ENCODE data around the gene CXCR5. TPM values are rescaled to one million over a fixed set of nuclear protein-coding genes. Genes with fewer than 3 reads are reported as not detected.

Gene CXCR5
- total and polyA plus RNA-seq, 8 donors: 0.06 to 0.20 (median 0.12) TPM

DNA sequence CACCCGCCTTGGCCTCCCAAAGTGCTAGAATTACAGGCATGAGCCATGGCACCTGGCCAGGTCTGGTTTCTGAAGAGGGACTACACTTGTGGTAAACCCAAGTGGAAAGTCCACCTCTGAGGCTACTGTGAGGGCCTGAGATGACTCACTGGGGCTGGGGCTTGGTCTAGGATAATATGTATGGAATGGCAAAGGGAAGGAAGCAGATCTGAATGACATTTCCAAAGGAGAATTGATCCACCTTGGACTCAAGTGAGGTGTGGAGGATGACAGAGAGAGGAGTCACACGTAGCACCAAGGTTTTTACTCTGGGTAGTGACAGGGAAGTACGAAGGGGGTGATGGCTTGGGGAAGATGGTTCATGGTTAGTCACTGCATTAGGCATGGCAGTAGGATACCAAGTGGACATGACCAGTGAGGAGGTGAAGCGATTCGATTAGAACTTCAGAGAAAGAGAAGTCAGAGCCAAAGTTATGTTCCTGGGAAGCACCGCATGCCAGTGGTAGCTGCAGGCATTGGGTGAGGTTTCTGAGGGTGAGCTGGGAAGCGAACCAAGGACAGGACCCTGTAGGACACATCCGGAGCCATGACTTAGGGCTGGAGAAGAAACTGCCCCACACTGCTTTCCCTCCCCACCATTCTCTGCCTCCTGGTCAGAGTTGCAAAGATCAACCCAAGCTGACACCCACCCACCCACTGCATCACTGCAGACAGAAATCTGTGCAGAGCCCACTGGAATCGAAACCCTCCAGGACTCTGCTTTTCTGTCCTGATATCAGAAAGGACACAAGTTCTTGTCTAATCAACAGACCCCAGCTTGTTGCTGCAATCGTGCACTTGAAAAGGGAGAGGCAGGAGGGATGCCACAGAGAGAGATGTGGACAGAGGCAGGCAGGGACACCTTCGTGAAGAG is 55.1 kb downstream of the CXCR5 start:
- intact Hi-C loops (cut with DNase I): no loop called here
- Histone ChIP-seq H3K4me1 (peaks cover 0 to 2% (median 0%) of the 10 kb centered on the region in 3 donors), H3K27me3 (no peaks in the 10 kb centered on the region), H3K36me3 (no peaks in the 10 kb centered on the region), H3K9me3 (no peaks in the 10 kb centered on the region), H3K27ac (no peak overlapping the region), H3K4me3 (no peak overlapping the region)
- TF ChIP-seq, protein P1, sequence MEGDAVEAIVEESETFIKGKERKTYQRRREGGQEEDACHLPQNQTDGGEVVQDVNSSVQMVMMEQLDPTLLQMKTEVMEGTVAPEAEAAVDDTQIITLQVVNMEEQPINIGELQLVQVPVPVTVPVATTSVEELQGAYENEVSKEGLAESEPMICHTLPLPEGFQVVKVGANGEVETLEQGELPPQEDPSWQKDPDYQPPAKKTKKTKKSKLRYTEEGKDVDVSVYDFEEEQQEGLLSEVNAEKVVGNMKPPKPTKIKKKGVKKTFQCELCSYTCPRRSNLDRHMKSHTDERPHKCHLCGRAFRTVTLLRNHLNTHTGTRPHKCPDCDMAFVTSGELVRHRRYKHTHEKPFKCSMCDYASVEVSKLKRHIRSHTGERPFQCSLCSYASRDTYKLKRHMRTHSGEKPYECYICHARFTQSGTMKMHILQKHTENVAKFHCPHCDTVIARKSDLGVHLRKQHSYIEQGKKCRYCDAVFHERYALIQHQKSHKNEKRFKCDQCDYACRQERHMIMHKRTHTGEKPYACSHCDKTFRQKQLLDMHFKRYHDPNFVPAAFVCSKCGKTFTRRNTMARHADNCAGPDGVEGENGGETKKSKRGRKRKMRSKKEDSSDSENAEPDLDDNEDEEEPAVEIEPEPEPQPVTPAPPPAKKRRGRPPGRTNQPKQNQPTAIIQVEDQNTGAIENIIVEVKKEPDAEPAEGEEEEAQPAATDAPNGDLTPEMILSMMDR (IDR thresholded peaks at IDR 0.05): no peak
- 65 to 66% methylated on average over 11 of the region's 11 CpGs for WGBS, 2 donors
- DNase-seq (peak in 1 of 6 donors; percentile 49), ATAC-seq (no peak), FAIRE-seq (no peak)

DNA sequence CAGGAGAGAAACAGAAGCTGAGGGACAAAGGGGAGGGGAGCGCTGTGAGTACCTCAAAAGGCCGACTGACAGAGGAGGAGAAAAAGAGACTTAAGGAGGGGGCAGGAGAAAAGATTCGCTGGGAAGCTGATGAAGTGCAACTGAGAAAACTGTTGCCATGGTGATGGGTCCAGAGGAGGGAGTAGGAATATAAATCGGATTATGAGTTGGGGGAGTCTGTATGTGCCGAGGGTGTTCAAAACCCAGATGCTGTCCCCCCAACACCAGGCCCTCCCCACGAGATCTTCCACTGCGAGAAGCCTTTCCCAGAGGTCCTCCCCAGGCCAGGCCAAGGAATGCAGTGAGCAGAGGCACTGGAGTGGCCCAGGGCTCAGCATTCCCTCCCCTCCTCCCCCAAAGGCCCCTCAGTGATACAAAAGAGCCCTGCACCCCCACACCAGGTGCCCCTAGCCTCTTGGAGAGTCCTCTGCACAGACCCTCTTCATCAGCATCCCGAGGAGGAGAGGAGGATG is 55.8 kb downstream of the CXCR5 start:
- no peak for DNase-seq

GRCh38 chr11:118939953-118940598 is 56.4 kb downstream of the CXCR5 start:
- H3K27ac ChIP-seq: no peak overlapping the region
- no peak for DNase-seq
- H3K4me1 ChIP-seq: no peaks in the 10 kb centered on the region
- H3K27me3 ChIP-seq: no peaks in the 10 kb centered on the region
- no peaks in the 10 kb centered on the region for H3K9me3 ChIP-seq
- intact Hi-C loops (cut with DNase I): loop anchor here in 1 of 3 donors (5.0 kb wide), 1 partner anchor 38 kb away; no protein-coding TSS in a partner anchor
- TF ChIP-seq, protein P1 (IDR thresholded peaks at IDR 0.05): no peak
- H3K4me3 ChIP-seq: no peak overlapping the region
- no peaks in the 10 kb centered on the region for H3K36me3 ChIP-seq
- peak in 2 of 4 donors; percentile 54 to 60 for ATAC-seq
- WGBS, 2 donors: 50 to 68% methylated on average over 10 to 13 of the region's 13 CpGs
- no peak for FAIRE-seq

More for the DNA sequence above, 55.8 kb downstream of the CXCR5 start:
- TF ChIP-seq, protein P1 (IDR thresholded peaks at IDR 0.05): no peak
- no peaks in the 10 kb centered on the region for H3K4me1 ChIP-seq
- FAIRE-seq (no peak), ATAC-seq (no peak)
- intact Hi-C loops (cut with DNase I): no loop called here
- WGBS, 2 donors: 59 to 64% methylated on average over 8 of the region's 8 CpGs
- H3K4me3 ChIP-seq: no peak overlapping the region
- no peaks in the 10 kb centered on the region for H3K9me3 ChIP-seq
- no peaks in the 10 kb centered on the region for H3K36me3 ChIP-seq
- no peaks in the 10 kb centered on the region for H3K27me3 ChIP-seq
- H3K27ac ChIP-seq: no peak overlapping the region

GRCh38 chr11:118947091-118947490 is 63.4 kb downstream of the CXCR5 start:
- H3K27me3 ChIP-seq: no peaks in the 10 kb centered on the region
- DNase-seq (no peak), FAIRE-seq (no peak), ATAC-seq (no peak)
- no peaks in the 10 kb centered on the region for H3K4me1 ChIP-seq
- no peak overlapping the region for H3K4me3 ChIP-seq
- TF ChIP-seq, protein P1 (IDR thresholded peaks at IDR 0.05): no peak
- intact Hi-C loops (cut with DNase I): no loop called here
- no peak overlapping the region for H3K27ac ChIP-seq
- WGBS, 2 donors: 38 to 43% methylated on average over 1 to 2 of the region's 2 CpGs
- H3K9me3 ChIP-seq: no peaks in the 10 kb centered on the region
- H3K36me3 ChIP-seq: no peaks in the 10 kb centered on the region

Small RNAs within 50 kb of the gene (microRNA-seq; reads per million reads assigned to microRNA genes)
- gene MIR4492: 0 to 0.88 reads per million in 2 donors

Other genes with a start within 250 kb of the CXCR5 start
- gene TREH, start 204.2 kb upstream of the CXCR5 start, total RNA-seq: 1 to 10 TPM in 2 of 6 donors, under 1 TPM in 4; 0.14 to 1.5 (median 0.62) TPM
- 1 to 10 TPM; 3.8 to 4.7 TPM for gene TREH, start 204.2 kb upstream of the CXCR5 start, polyA plus RNA-seq
- gene DDX6, start 92.7 kb upstream of the CXCR5 start, total RNA-seq: 10 to 100 TPM; 38.3 to 74.2 (median 54.9) TPM
- gene DDX6, start 92.7 kb upstream of the CXCR5 start, polyA plus RNA-seq: 10 to 100 TPM; 16.1 to 20.8 TPM
- gene BCL9L, start 42.0 kb downstream of the CXCR5 start, total RNA-seq: 10 to 100 TPM; 15.2 to 40.8 (median 23.3) TPM
- gene BCL9L, start 42.0 kb downstream of the CXCR5 start, polyA plus RNA-seq: 10 to 100 TPM in 1 of 2 donors, 1 to 10 TPM in 1; 6.5 to 31.4 TPM
- under 1 TPM in 1 of 6 donors, not detected in 5; 0.16 TPM for gene UPK2, start 72.4 kb downstream of the CXCR5 start, total RNA-seq
- gene UPK2, start 72.4 kb downstream of the CXCR5 start, polyA plus RNA-seq: under 1 TPM; 0.09 to 0.19 TPM
- gene FOXR1, start 87.9 kb downstream of the CXCR5 start, total RNA-seq: not detected
- not detected for gene FOXR1, start 87.9 kb downstream of the CXCR5 start, polyA plus RNA-seq
- 10 to 100 TPM in 4 of 6 donors, 1 to 10 TPM in 2; 9.1 to 21.3 (median 14.0) TPM for gene CENATAC, start 114.2 kb downstream of the CXCR5 start, total RNA-seq
- 10 to 100 TPM; 61.1 to 86.2 TPM for gene CENATAC, start 114.2 kb downstream of the CXCR5 start, polyA plus RNA-seq
- gene RPS25, start 134.5 kb downstream of the CXCR5 start, total RNA-seq: 100 to 1,000 TPM; 536 to 863 (median 675) TPM
- gene RPS25, start 134.5 kb downstream of the CXCR5 start, polyA plus RNA-seq: 1,000 to 10,000 TPM; 1,298 to 1,472 TPM
- gene TRAPPC4, start 134.9 kb downstream of the CXCR5 start, total RNA-seq: 10 to 100 TPM; 13.7 to 36.5 (median 27.2) TPM
- gene TRAPPC4, start 134.9 kb downstream of the CXCR5 start, polyA plus RNA-seq: 10 to 100 TPM; 21.6 to 55.7 TPM
- gene SLC37A4, start 147.0 kb downstream of the CXCR5 start, total RNA-seq: 10 to 100 TPM; 27.1 to 41.6 (median 32.6) TPM
- 100 to 1,000 TPM in 1 of 2 donors, 10 to 100 TPM in 1; 67.0 to 163 TPM for gene SLC37A4, start 147.0 kb downstream of the CXCR5 start, polyA plus RNA-seq
- gene HYOU1, start 173.3 kb downstream of the CXCR5 start, total RNA-seq: 100 to 1,000 TPM; 105 to 210 (median 169) TPM
- 10 to 100 TPM; 79.2 to 79.8 TPM for gene HYOU1, start 173.3 kb downstream of the CXCR5 start, polyA plus RNA-seq
- gene VPS11, start 183.9 kb downstream of the CXCR5 start, total RNA-seq: 10 to 100 TPM; 14.2 to 21.2 (median 16.0) TPM
- gene VPS11, start 183.9 kb downstream of the CXCR5 start, polyA plus RNA-seq: 10 to 100 TPM; 34.2 to 47.4 TPM
- gene HMBS, start 201.0 kb downstream of the CXCR5 start, total RNA-seq: 10 to 100 TPM in 1 of 6 donors, 1 to 10 TPM in 5; 4.8 to 15.1 (median 8.6) TPM
- 10 to 100 TPM; 18.9 TPM for gene HMBS, start 201.0 kb downstream of the CXCR5 start, polyA plus RNA-seq
- gene DPAGT1, start 218.0 kb downstream of the CXCR5 start, total RNA-seq: 10 to 100 TPM; 21.3 to 46.2 (median 26.1) TPM
- gene DPAGT1, start 218.0 kb downstream of the CXCR5 start, polyA plus RNA-seq: 10 to 100 TPM; 30.6 to 31.9 TPM
- gene C2CD2L, start 223.5 kb downstream of the CXCR5 start, total RNA-seq: 1 to 10 TPM; 4.9 to 9.1 (median 6.7) TPM
- gene C2CD2L, start 223.5 kb downstream of the CXCR5 start, polyA plus RNA-seq: 10 to 100 TPM; 11.9 to 12.3 TPM
- gene HINFP, start 237.7 kb downstream of the CXCR5 start, total RNA-seq: 10 to 100 TPM in 3 of 6 donors, 1 to 10 TPM in 3; 8.6 to 19.3 (median 11.3) TPM
- 10 to 100 TPM; 16.7 to 21.3 TPM for gene HINFP, start 237.7 kb downstream of the CXCR5 start, polyA plus RNA-seq